Sciatic nerve (tissue), 2 donors: Measurements from ENCODE around the gene OXLD1. TPM values are rescaled to one million over a fixed set of nuclear protein-coding genes. Genes with fewer than 3 reads are reported as not detected.
"Not testable (repeated sequence)": the region's sequence is repeated elsewhere in the genome, so short reads cannot be mapped to it uniquely, and the experiment has no call there.

ENCODE experiments used
- ATAC-seq: fragments of 200-7000 bp; cut with Tn5 transposase; one replicate; pipeline ENCODE4 v1.9.1; 2020; ENCODE audit warnings: mild to moderate bottlenecking, moderate library complexity
- DNase-seq: peaks from one replicate; pipeline ENCODE4 v3.0.0-alpha.2; 2020; ENCODE audit warnings: low spot score
- intact Hi-C: fragments of 100-400 bp; cut with DNase I; formaldehyde crosslinking; loops from one replicate; pipeline ENCODE4 v1.14.2; 2022
- microRNA-seq: library from miRNA; unstranded; fragments of <30 nt; microRNA quantifications from one replicate; pipeline ENCODE4 v1.2.0, GENCODE V29; 2020
- total RNA-seq: library from RNA; stranded (reverse); fragmentation: NEBNext Ultra II Directional; extraction: Animal tissue kit (Norgen Biotek cat#: 25700); gene quantifications from one replicate; pipeline ENCODE4 v1.2.1, GENCODE V29; 2021
- donor health status: DM: no; HTN: no; CAD: no.
- donor health status: DM: no; HTN: no; CAD: no.

The OXLD1 gene
- total RNA-seq, 1 donor from 2014 or later: 17.9 TPM

GRCh38 chr17:81640011-81640410 is 26.4 kb downstream of the OXLD1 start:
- no peak for ATAC-seq
- intact Hi-C loops: loop anchor here (10.0 kb wide), 1 partner anchor 545 kb away; no protein-coding TSS in a partner anchor
- DNase-seq: no peak

- no peak for ATAC-seq
- intact Hi-C loops: no loop called here
- DNase-seq: no peak
These were observed 27.7 kb downstream of the OXLD1 start for GRCh38 chr17:81638683-81639082.

GRCh38 chr17:81636505-81637288 is 29.7 kb downstream of the OXLD1 start, which contains the start of the genes NPLOC4 and TSPAN10:
Gene NPLOC4, minus strand, starts transcription at chr17:81637112. Its CDS starts 182 bp downstream, at chr17:81636930.
Gene TSPAN10, plus strand, starts transcription at chr17:81637196. Its CDS starts 5,217 bp downstream, at chr17:81642413.
- ATAC-seq (peak; percentile 94), DNase-seq (peak; percentile 91)
- intact Hi-C loops: no loop called here

GRCh38 chr17:81635973-81636504 is 30.4 kb downstream of the OXLD1 start:
- intact Hi-C loops: no loop called here
- DNase-seq: no peak
- ATAC-seq: peak; percentile 6

- DNase-seq (no peak), ATAC-seq (no peak)
- intact Hi-C loops: no loop called here
These were observed 31.0 kb downstream of the OXLD1 start for GRCh38 chr17:81635431-81635830.

- no peak for DNase-seq
- ATAC-seq: no peak
- intact Hi-C loops: no loop called here
These were observed 34.9 kb downstream of the OXLD1 start for GRCh38 chr17:81631482-81631881.

- DNase-seq (no peak), ATAC-seq (no peak)
- intact Hi-C loops: no loop called here
These were observed 36.1 kb downstream of the OXLD1 start for GRCh38 chr17:81630274-81630673.

GRCh38 chr17:81621494-81622130 is 44.8 kb downstream of the OXLD1 start:
- intact Hi-C loops: no loop called here
- DNase-seq (no peak), ATAC-seq (peak; percentile 48)

GRCh38 chr17:81618307-81618706 is 48.1 kb downstream of the OXLD1 start:
- DNase-seq, ATAC-seq, intact Hi-C loops: not testable (repeated sequence)

- DNase-seq: no peak
- no peak for ATAC-seq
- intact Hi-C loops: no loop called here
These were observed 49.5 kb downstream of the OXLD1 start for GRCh38 chr17:81616877-81617276.

- DNase-seq (no peak), ATAC-seq (no peak)
- intact Hi-C loops: no loop called here
These were observed 50.9 kb downstream of the OXLD1 start for GRCh38 chr17:81615401-81615930.

Small RNA genes within 50 kb of the gene (microRNA-seq; reads per million reads assigned to microRNA genes)
- not detected for gene MIR6786

Other genes with a start within 250 kb of the OXLD1 start
- 2,552 TPM for gene ACTG1, start 153.8 kb downstream of the OXLD1 start, total RNA-seq
- 1.6 TPM for gene FSCN2, start 138.2 kb downstream of the OXLD1 start, total RNA-seq
- gene FAAP100, start 114.3 kb downstream of the OXLD1 start, total RNA-seq: 20.0 TPM
- 82.3 TPM for gene NPLOC4, start 29.5 kb downstream of the OXLD1 start, total RNA-seq
- 0.85 TPM for gene TSPAN10, start 29.4 kb downstream of the OXLD1 start, total RNA-seq
- not detected for gene PDE6G, start 10.1 kb downstream of the OXLD1 start, total RNA-seq
- gene CCDC137, start 132 bp upstream of the OXLD1 start, total RNA-seq: 10.2 TPM
- gene ARL16, start 17.2 kb upstream of the OXLD1 start, total RNA-seq: 31.8 TPM
- gene HGS, start 17.4 kb upstream of the OXLD1 start, total RNA-seq: 79.8 TPM
- 23.6 TPM for gene MRPL12, start 36.8 kb upstream of the OXLD1 start, total RNA-seq
- 23.0 TPM for gene SLC25A10, start 45.7 kb upstream of the OXLD1 start, total RNA-seq
- gene GCGR, start 137.5 kb upstream of the OXLD1 start, total RNA-seq: 7.8 TPM
- gene MCRIP1, start 166.7 kb upstream of the OXLD1 start, total RNA-seq: 91.5 TPM
- gene PPP1R27, start 168.4 kb upstream of the OXLD1 start, total RNA-seq: not detected
- 248 TPM for gene P4HB, start 193.9 kb upstream of the OXLD1 start, total RNA-seq
- 387 TPM for gene ARHGDIA, start 204.7 kb upstream of the OXLD1 start, total RNA-seq
- 45.9 TPM for gene ALYREF, start 225.0 kb upstream of the OXLD1 start, total RNA-seq
- 58.2 TPM for gene ANAPC11, start 225.1 kb upstream of the OXLD1 start, total RNA-seq
- gene NPB, start 235.6 kb upstream of the OXLD1 start, total RNA-seq: 0.80 TPM
- 34.1 TPM for gene PCYT2, start 244.8 kb upstream of the OXLD1 start, total RNA-seq